HFF-Myc (cell line): ENCODE measurements around the gene HDAC10.

Experiments used
- DNase-seq: peaks from one replicate; pipeline ENCODE4 v3.0.0-alpha.2; 2011; ENCODE audit warnings: low read depth; ENCODE audit errors: extremely low read depth
- H3K4me3 ChIP-seq: replicated peaks from 2 replicates; pipeline ENCODE4 v1.5.1; 2011; ENCODE audit warnings: low read depth, mild to moderate bottlenecking, control low read depth, low read length
- CTCF ChIP-seq: IDR thresholded peaks from 2 replicates; pipeline ENCODE4 v1.5.1; 2012; ENCODE audit warnings: mild to moderate bottlenecking, low read depth, low read length, control low read depth; ENCODE audit errors: missing control alignments

The HDAC10 gene

DNA sequence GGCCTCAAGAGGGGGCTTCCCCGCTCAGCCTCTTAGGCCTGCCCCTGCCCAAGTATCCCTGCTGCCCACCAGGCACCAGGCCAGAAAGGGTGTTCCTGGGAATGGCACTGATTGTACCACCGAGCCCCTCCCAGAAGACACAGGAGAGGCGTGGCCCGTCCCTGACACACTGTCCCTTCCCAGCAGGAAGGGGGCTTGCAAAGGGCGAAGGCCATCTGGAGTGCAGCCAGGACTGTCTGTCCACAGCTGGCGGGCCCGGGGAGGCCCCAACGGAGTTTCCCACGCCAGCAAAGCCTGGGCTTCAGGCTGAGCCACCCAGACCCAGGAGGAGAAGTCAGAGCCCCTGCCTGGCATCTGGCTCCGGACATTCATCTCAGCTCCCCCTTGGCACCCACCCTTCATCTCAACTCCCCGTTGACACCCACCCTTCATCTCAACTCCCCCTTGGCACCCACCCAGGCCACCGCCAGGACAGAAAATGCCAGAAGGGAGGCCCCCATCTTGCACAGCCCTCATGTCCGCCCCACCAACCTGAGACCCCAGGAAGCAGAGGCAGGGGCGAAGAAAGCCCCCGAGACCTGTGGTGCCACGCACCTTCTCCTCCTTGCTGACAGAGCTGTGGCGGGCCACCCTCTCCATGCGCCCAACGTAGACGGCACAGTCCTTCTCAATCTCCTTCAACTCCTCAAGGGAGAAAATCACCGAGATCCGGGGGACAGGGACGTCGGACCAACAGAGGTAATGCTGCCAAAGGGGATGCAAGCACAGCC is 25.7 kb downstream of the HDAC10 start:
- H3K4me3 ChIP-seq, result no peak overlapping the region
- no peak for DNase-seq
- TF ChIP-seq CTCF, result no peak

DNA sequence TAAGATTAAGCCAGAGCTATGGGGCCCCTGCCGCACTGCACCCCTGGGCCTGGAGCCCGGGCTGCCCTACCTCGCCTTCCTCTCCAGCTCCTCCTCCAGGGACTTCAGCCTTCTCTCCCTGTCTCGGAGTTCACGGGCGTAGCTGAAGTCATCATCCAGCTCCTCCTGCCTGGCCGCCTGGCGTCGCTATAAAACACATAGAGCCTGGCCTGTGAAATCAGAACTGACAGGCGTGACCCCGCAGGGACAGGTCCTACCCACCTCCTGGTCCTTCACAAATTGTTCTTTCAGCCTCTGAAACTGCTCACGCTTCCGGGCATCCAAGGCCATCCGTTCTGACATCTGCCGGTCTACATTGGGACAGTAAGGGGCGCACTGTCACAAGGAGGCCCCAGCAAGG is 27.0 kb downstream of the HDAC10 start:
- no peak for TF ChIP-seq CTCF
- no peak overlapping the region for H3K4me3 ChIP-seq
- DNase-seq, result no peak

DNA sequence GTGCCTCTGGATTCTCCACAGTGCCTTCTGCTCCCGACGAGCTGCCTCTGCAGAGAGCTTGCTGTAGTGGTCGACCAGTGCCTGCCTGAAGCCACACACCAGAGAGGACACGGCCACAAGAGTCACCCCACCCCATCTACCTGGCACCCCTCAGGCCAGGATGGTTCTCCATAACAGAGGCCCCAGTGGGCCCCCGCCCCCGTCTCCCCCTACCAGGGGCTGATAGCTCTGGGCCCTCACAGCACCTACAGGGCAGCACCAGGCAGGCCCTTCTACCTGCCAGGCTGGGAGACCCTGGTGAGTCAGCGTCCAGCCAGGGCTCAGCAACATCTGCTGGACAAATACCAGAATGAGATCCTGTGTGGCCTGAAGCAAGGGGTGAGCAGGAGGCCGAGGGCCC is 28.6 kb downstream of the HDAC10 start:
- H3K4me3 ChIP-seq, result no peak overlapping the region
- TF ChIP-seq CTCF, result no peak
- no peak for DNase-seq

DNA sequence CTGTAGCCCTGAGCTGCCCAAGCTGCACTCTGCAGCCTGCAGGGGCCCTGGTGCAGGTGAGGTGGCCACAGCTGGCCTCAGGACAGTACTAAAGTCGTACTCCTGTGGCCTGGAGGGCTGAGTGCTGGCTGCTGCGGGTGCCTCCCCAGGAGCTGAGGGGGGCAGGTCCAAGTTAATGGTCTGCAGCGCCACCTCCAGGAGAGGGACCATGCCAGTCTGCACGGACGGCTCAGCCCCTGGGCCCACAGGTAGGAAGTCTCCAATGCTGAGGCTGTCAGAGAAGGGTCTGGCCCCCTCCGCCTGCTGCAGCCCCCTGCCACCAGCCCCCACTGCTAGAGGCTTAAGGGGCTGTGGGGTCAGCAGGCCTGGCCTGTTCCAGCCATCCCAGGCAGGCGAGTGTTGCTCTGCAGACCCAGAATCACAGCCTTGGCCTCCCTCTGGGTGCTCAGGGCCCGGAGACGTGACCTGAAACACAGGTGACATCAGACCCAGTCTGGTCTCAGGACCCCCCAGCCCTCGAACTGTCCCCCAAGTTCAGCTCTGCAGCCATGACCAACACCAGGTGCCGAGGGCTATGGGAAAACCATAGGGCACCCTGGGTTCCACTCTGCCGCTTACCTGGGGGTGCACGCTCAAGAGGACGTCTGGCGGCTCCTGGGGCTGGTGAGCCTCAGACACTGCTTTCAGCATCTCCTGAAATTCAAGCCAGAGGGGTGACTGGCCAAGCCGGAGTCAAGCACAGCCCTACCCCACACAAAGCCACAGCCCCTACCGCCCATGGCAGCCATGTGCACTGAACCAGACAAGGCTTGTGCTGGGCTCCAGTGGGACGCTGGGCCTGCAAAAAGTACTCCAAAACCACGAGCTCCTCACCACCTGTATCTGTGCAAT is 29.4 kb downstream of the HDAC10 start:
- no peak for TF ChIP-seq CTCF
- DNase-seq, result no peak
- H3K4me3 ChIP-seq, result no peak overlapping the region

DNA sequence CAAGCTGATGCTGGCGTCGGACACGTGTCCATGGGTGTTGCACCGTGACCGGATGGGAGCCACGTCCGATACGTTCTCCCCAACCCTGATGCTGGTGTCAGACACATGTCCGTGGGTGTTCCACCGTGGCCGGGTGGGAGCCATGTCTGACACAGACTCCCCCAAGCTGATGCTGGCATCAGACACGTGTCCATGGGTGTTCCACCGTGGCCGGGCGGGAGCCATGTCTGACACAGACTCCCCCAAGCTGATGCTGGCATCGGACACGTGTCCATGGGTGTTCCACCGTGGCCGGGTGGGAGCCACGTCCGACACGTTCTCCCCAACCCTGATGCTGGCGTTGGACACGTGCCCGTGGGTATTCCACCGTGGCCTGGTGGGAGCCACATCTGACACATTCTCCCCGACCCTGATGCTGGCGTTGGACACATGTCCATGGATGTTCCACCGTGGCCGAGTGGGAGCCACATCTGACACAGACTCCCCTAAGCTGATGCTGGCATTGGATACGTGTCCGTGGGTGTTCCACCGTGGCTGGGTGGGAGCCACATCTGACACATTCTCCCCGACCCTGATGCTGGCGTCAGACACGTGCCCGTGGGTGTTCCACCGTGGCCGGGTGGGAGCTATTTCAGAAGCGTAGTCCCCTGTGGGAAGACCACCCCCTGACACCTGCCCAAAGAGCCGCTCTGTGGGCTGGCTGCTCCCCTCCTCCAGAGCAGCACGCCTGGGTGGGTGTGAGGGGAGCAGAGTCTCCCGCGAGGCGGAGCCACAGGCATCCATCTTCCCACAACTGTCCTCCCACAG is 30.3 kb downstream of the HDAC10 start:
- no peak overlapping the region for H3K4me3 ChIP-seq
- no peak for DNase-seq
- no peak for TF ChIP-seq CTCF

DNA sequence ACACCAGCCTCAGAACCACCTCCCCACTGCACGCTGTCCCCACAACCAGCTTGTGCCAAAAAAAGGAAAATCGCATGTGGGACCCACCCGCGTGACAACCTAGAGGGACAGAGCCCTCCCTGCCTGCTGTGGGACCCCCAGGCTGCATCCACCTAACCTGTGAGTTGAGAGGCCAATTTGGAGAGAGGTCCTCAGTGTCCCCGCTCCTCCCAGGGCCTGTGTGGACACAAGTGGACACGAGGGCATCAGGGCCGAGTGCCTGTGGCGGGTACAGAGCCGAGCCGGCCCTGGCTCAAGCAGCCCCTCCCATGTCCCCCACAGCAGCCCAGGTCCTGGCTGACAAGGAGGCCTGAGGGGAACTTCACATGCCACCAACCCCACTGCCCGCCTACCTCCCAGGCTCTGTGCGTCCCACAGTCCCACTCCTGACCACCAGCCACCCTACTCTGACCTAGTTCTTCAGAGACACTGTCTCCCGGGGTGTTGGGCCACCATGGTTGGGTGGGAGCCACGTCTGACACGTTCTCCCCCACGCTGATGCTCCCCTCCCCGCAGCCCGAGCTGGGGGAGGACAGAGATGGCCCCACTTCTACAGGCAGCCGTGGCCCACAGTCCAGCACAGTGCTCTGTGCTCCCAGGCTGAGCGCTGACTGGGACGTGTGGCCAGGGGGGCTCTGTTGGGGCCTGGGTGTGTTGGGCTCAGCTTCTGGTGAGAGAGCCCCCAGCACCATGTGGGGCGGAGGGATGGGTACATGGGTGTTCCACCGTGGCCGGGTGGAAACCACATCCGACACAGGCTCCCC is 31.1 kb downstream of the HDAC10 start:
- no peak overlapping the region for H3K4me3 ChIP-seq
- no peak for TF ChIP-seq CTCF
- DNase-seq, result no peak
